Astrocyte of the spinal cord (primary cell): ENCODE results near the gene YPEL4.

ENCODE experiments used
- DNase-seq: peaks from one replicate; pipeline ENCODE4 v3.0.0; 2011; ENCODE audit warnings: low read depth, low spot score
- H3K4me3 ChIP-seq: 2 replicates; pipeline ENCODE4 v1.5.1; 2011; ENCODE audit warnings: low read depth, mild to moderate bottlenecking, low read length, moderate library complexity
- in situ Hi-C: cut with HindIII; loops from 2 replicates; pipeline ENCODE4 v1.10.0; 2017; ENCODE audit warnings: low sequenced_read_pairs
- TF ChIP-seq, protein P1 (sequence below): IDR thresholded peaks from 2 replicates; pipeline ENCODE4 v1.5.1; 2012; ENCODE audit warnings: low read depth, mild to moderate bottlenecking, low read length, inconsistent platforms

YPEL4 gene

DNA sequence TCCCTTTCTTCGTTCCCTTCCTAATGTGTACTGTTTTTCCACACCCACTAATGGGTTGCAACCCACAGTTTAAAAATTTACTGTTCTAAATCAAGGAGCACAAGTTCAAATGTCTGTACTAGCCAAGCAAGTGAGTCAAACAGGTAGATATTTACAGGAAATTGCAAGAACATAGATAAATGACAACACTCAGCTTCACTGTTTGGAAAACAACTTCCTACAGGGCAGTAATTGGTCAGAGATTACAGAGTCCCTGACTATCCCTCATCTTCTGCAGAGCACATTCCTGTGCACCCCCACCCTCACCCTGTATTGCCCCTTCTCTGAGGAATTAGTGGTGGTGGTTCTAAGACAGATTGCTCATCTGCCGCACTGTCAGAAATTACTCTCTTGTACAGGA, 50.3 kb downstream of the YPEL4 start:
- no peak for DNase-seq
- no peak overlapping the region for H3K4me3 ChIP-seq
- in situ Hi-C loops = no loop called here
- TF ChIP-seq, protein P1, sequence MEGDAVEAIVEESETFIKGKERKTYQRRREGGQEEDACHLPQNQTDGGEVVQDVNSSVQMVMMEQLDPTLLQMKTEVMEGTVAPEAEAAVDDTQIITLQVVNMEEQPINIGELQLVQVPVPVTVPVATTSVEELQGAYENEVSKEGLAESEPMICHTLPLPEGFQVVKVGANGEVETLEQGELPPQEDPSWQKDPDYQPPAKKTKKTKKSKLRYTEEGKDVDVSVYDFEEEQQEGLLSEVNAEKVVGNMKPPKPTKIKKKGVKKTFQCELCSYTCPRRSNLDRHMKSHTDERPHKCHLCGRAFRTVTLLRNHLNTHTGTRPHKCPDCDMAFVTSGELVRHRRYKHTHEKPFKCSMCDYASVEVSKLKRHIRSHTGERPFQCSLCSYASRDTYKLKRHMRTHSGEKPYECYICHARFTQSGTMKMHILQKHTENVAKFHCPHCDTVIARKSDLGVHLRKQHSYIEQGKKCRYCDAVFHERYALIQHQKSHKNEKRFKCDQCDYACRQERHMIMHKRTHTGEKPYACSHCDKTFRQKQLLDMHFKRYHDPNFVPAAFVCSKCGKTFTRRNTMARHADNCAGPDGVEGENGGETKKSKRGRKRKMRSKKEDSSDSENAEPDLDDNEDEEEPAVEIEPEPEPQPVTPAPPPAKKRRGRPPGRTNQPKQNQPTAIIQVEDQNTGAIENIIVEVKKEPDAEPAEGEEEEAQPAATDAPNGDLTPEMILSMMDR = no peak

- in situ Hi-C loops = no loop called here
- TF ChIP-seq, protein P1 = no peak
- H3K4me3 ChIP-seq = no peak overlapping the region
- no peak for DNase-seq
These were observed 50.9 kb downstream of the YPEL4 start for GRCh38 chr11:57598831-57599155.

- H3K4me3 ChIP-seq = peak overlapping the region; percentile 22
- TF ChIP-seq, protein P1 = no peak
- no peak for DNase-seq
- in situ Hi-C loops = no loop called here
These were observed 51.5 kb downstream of the YPEL4 start for GRCh38 chr11:57597916-57598830.

DNA sequence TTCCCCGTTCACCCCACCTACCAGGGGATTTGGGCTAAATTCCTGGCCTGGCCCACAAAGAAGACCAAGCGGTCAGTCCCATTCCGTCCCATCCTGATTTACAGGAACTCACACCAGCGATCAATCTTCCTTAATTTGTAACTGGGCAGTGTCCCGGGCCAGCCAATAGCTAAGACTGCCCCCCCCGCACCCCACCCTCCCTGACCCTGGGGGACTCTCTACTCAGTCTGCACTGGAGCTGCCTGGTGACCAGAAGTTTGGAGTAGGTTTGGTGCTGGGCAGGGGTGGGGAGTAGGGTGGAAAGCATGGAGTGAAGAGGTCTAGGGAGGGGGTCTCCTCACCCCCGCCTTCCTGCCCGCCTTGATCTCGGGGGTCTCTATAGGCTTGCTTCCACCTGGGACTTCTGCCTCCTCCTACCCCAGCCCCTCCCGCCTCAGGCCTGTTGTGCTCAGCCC, 52.2 kb downstream of the YPEL4 start, which contains the start of gene SERPING1:
TSS of gene SERPING1 (plus strand) at position 225 of the 455 bp plus-strand sequence. CDS start 586 bp downstream, outside the sequence.
- no peak for DNase-seq
- peak within 1 kb of the TSS; percentile 22 for H3K4me3 ChIP-seq
- in situ Hi-C loops = no loop called here
- TF ChIP-seq, protein P1 = no peak

GRCh38 chr11:57596266-57596885, 53.3 kb downstream of the YPEL4 start:
- no peak for DNase-seq
- TF ChIP-seq, protein P1 = no peak
- in situ Hi-C loops = no loop called here
- H3K4me3 ChIP-seq = no peak overlapping the region
